ENCODE measurements around the gene SLC49A4.

Gene SLC49A4

GRCh38 chr3:122862381-122862780, 67.5 kb downstream of the SLC49A4 start:
- TF ChIP-seq CTCF (IDR thresholded peaks at IDR 0.05; ENCODE audit: borderline replicate concordance, control extremely low read depth, extremely low read depth, insufficient read depth, missing control alignments), result no peak
- no peak for DNase-seq (ENCODE audit: low spot score)
- in situ Hi-C loops (cut with MboI; ENCODE audit: low sequenced_read_pairs, unreplicated experiment), result no loop called here

GRCh38 chr3:122864498-122864897, 69.6 kb downstream of the SLC49A4 start:
- in situ Hi-C loops (cut with MboI; ENCODE audit: low sequenced_read_pairs, unreplicated experiment), result no loop called here
- no peak for TF ChIP-seq CTCF (IDR thresholded peaks at IDR 0.05; ENCODE audit: borderline replicate concordance, control extremely low read depth, extremely low read depth, insufficient read depth, missing control alignments)
- no peak for DNase-seq (ENCODE audit: low spot score)

DNA sequence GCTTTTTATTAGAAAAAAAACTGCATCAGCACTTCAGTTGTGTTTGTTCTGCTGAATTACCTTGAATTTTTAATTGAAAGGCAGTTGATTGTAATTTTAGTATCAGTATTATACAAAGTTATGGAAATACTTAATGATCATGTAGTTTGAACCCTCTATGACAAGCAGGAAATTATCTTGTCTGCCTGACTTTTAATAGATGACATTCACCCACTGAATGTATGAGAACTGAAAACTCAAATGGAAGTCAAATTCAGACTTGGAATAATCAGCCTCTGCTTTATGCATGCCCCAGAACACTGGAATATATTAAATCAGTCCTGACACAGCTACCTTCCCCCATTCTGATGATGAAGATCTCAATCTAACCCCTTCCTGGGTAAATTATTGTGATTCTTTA, 73.5 kb downstream of the SLC49A4 start:
- in situ Hi-C loops (cut with MboI; ENCODE audit: low sequenced_read_pairs, unreplicated experiment), result no loop called here
- no peak for TF ChIP-seq CTCF (IDR thresholded peaks at IDR 0.05; ENCODE audit: borderline replicate concordance, control extremely low read depth, extremely low read depth, insufficient read depth, missing control alignments)
- DNase-seq (ENCODE audit: low spot score), result no peak

GRCh38 chr3:122873741-122874515, 79.1 kb downstream of the SLC49A4 start:
- DNase-seq (ENCODE audit: low spot score), result no peak
- in situ Hi-C loops (cut with MboI; ENCODE audit: low sequenced_read_pairs, unreplicated experiment), result no loop called here
- no peak for TF ChIP-seq CTCF (IDR thresholded peaks at IDR 0.05; ENCODE audit: borderline replicate concordance, control extremely low read depth, extremely low read depth, insufficient read depth, missing control alignments)

DNA sequence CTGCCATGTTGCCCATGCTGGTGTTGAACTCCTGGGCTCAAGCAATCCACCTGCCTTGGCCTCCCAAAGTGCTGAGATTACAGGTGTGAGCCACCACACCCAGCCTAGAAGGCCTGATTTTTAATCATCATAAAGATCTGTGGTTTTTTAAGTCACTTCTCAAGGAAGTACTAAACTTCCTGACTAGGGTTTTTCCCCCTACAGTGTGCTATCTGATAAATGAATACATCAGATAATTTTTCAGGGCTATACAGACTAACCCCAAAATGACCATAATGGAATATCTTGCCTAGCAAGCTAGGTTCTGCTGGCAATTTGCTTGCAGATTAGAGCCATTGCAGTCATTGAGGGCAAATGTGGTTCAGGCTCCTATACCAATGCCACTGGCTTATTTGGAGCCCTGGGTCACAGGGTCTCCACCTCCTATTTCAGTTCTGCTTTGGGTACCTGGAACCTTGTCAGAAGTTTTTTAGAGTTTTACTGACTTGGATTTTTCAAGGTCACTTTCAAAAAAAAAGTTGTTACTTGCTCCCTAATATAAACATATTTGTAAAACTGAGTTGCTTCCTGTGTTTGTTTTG, 80.8 kb downstream of the SLC49A4 start:
- no peak for TF ChIP-seq CTCF (IDR thresholded peaks at IDR 0.05; ENCODE audit: borderline replicate concordance, control extremely low read depth, extremely low read depth, insufficient read depth, missing control alignments)
- no peak for DNase-seq (ENCODE audit: low spot score)

DNA sequence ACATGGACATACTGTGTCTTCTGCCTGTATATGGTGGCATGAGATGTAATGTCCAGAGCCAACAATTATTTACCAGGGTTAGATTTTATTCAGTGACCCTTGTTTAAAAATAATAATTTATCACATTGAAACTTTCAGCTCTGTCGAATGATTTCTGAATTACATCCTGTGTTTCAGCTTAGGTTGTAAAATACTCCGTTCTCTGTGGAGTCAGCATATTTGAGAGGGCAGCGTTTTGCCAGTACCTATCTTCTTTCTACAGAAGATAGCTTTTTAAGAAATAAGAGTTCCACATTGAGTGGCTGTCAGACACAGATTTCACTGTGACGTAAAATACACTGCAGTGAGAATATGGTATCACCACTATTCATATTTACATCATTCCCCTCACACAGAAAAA, 85.3 kb downstream of the SLC49A4 start:
- DNase-seq (ENCODE audit: low spot score), result no peak
- in situ Hi-C loops (cut with MboI; ENCODE audit: low sequenced_read_pairs, unreplicated experiment), result no loop called here
- TF ChIP-seq CTCF (IDR thresholded peaks at IDR 0.05; ENCODE audit: borderline replicate concordance, control extremely low read depth, extremely low read depth, insufficient read depth, missing control alignments), result no peak

More for the DNA sequence above, 80.8 kb downstream of the SLC49A4 start:
- in situ Hi-C loops (cut with MboI; ENCODE audit: low sequenced_read_pairs, unreplicated experiment), result no loop called here

Measured in GM13976 (cell line).